Measurements from ENCODE around the gene OAS1.
A peak's percentile ranks its signal among the peaks of the same experiment; 100 is the strongest.
"Not testable (repeated sequence)": the region's sequence is repeated elsewhere in the genome, so short reads cannot be mapped to it uniquely, and the experiment has no call there.

Gene OAS1

DNA sequence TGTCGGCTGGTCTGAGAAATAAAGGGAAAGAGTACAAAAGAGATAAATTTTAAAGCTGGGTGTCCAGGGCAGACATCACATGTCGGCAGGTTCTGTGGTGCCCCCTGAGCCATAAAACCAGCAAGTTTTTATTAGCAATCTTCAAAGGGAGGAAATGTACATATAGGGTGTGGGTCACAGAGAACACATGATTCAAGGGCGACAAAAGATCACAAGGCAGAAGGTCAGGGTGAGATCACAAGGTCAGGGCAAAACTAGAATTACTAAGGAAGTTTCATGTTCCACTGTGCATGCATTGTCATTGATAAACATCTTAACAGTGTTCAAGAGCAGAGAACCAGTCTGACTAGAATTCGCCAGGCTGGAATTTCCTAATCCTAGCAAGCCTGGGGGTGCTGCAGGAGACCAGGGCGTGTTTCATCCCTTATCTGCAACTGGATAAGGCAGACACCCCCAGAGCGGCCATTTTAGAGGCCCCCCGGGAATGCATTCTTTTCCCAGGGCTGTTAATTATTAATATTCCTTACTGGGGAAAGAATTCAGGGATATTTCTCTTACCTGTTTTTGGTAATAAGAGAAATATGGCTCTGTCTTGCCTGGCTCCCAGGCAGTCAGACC, 19.8 kb downstream of the OAS1 start:
- not testable (repeated sequence) for H3K4me3 ChIP-seq (ENCODE audit: low read depth in 1 of 2, low read length in 2 of 2); H3K9ac ChIP-seq (ENCODE audit: low read length); H3K4me1 ChIP-seq (ENCODE audit: insufficient read depth, low read length); H3K9me3 ChIP-seq (ENCODE audit: low read length); H3K27me3 ChIP-seq (ENCODE audit: control insufficient read depth in 1 of 2, insufficient read depth in 2 of 2, low read length in 2 of 2); H3K36me3 ChIP-seq (ENCODE audit: insufficient read depth, low read length); H3K27ac ChIP-seq (ENCODE audit: low read depth, low read length)

DNA sequence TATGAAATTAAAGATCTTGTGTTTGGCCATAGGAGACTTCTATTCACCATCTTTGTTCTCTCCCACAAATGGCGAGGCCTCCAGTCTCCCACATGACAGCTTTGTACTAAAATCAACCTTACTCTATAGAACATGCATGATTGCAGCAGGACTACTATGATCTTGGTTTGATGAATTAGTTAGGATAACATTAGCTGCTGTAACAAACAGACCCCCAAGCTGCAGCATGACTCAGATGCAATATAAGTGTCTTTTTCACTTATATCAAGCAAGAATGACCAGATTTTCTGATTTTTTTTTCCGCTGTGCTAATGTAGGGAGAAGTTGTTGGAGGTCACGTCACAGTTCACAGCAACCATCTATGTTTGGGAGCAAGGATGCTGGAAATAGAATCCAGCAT, 20.7 kb downstream of the OAS1 start:
- Histone ChIP-seq H3K4me3 (ENCODE audit: low read depth in 1 of 2, low read length in 2 of 2) (no peak overlapping the region), H3K4me1 (ENCODE audit: insufficient read depth, low read length) (no peaks in the 10 kb centered on the region), H3K36me3 (ENCODE audit: insufficient read depth, low read length) (no peaks in the 10 kb centered on the region), H3K9me3 (ENCODE audit: low read length) (no peaks in the 10 kb centered on the region), H3K27ac (ENCODE audit: low read depth, low read length) (no peak overlapping the region), H3K27me3 (ENCODE audit: control insufficient read depth in 1 of 2, insufficient read depth in 2 of 2, low read length in 2 of 2) (no peaks in the 10 kb centered on the region), H3K9ac (ENCODE audit: low read length) (no peak overlapping the region)

DNA sequence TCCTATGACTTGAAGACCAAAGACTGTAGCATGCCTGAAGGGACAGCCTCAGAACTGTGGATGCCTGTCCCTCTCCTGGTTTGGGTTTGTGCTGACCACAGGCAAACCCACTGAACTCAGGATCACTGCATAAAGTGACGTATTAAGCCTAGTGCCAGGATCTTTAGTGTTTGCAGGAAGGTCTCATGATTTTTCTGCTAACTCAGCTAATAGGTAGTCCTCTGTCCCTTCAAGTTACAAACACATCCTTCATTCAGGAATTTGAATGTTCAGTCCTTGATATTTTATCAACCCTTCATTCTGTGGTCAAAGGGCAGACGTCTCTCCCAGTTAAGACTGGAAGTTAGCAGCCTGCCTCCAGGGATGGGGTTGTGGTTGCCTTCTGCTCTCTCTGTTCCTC, 21.2 kb downstream of the OAS1 start:
- H3K4me3 ChIP-seq (ENCODE audit: low read depth in 1 of 2, low read length in 2 of 2), result no peak overlapping the region
- no peaks in the 10 kb centered on the region for H3K9me3 ChIP-seq (ENCODE audit: low read length)
- no peak overlapping the region for H3K9ac ChIP-seq (ENCODE audit: low read length)
- no peaks in the 10 kb centered on the region for H3K4me1 ChIP-seq (ENCODE audit: insufficient read depth, low read length)
- H3K27me3 ChIP-seq (ENCODE audit: control insufficient read depth in 1 of 2, insufficient read depth in 2 of 2, low read length in 2 of 2), result no peaks in the 10 kb centered on the region
- H3K27ac ChIP-seq (ENCODE audit: low read depth, low read length), result no peak overlapping the region
- no peaks in the 10 kb centered on the region for H3K36me3 ChIP-seq (ENCODE audit: insufficient read depth, low read length)

DNA sequence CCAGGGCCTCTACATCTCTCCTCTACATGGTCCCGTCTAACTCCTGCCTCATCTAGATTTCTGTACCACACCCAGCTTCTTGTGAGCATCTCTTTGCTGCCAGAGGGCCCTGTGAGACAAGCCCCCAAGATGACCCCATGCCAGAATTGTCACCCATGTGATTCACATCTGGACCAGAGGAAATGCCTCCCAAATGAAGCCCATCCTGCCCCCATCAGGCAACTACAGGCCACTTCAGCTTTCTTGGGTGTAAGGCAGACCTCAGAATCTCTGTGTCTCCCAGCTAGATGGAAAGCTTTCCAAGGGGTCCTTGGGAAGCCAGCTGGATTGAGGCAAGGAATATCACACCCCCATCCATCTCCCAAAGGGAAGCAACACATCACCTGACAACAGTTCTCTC, 22.2 kb downstream of the OAS1 start:
- no peaks in the 10 kb centered on the region for H3K27me3 ChIP-seq (ENCODE audit: control insufficient read depth in 1 of 2, insufficient read depth in 2 of 2, low read length in 2 of 2)
- H3K9me3 ChIP-seq (ENCODE audit: low read length), result no peaks in the 10 kb centered on the region
- no peak overlapping the region for H3K4me3 ChIP-seq (ENCODE audit: low read depth in 1 of 2, low read length in 2 of 2)
- H3K27ac ChIP-seq (ENCODE audit: low read depth, low read length), result no peak overlapping the region
- H3K36me3 ChIP-seq (ENCODE audit: insufficient read depth, low read length), result no peaks in the 10 kb centered on the region
- H3K4me1 ChIP-seq (ENCODE audit: insufficient read depth, low read length), result no peaks in the 10 kb centered on the region
- H3K9ac ChIP-seq (ENCODE audit: low read length), result no peak overlapping the region

DNA sequence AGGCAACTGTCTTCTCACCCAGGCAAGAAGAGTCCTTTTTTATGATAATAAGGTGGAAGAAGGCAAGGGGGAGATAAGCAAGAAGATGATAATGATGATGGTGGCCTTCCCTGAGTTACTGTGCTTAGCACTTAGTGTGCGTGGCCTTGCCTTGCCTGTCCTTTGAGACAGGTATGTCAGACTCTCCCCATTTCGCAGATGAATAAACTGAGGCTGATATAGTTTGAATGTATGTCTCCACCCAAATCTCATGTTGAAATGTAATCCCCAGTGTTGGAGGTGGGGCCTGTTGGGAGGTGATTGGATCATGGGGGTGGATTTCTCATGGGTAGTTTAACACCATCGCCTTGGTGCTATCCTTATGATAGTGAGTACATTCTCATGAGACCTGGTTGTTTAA, 23.0 kb downstream of the OAS1 start:
- Histone ChIP-seq H3K27ac (ENCODE audit: low read depth, low read length) (no peak overlapping the region), H3K4me3 (ENCODE audit: low read depth in 1 of 2, low read length in 2 of 2) (no peak overlapping the region), H3K4me1 (ENCODE audit: insufficient read depth, low read length) (no peaks in the 10 kb centered on the region), H3K27me3 (ENCODE audit: control insufficient read depth in 1 of 2, insufficient read depth in 2 of 2, low read length in 2 of 2) (no peaks in the 10 kb centered on the region), H3K9ac (ENCODE audit: low read length) (no peak overlapping the region), H3K36me3 (ENCODE audit: insufficient read depth, low read length) (no peaks in the 10 kb centered on the region), H3K9me3 (ENCODE audit: low read length) (no peaks in the 10 kb centered on the region)

DNA sequence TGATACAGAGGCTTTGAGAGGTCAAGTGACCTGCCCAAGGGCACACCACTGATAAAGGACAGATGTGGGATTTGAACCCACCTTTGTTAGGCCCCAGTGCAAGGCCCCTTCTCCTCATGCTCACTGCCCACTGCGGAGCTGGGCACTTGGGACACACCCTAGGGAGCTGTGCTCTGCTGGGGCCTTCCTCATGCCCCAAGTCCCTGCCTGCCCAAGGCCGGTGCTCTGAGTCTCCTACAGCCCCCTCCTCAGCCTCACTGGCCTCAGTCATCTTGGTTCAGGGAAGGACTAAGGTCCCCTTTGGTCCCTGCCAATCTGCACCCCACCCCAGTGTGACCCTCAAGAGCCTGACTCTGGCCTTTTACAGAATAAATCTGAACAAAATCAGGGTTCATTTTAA, 23.6 kb downstream of the OAS1 start:
- H3K9ac ChIP-seq (ENCODE audit: low read length), result no peak overlapping the region

DNA sequence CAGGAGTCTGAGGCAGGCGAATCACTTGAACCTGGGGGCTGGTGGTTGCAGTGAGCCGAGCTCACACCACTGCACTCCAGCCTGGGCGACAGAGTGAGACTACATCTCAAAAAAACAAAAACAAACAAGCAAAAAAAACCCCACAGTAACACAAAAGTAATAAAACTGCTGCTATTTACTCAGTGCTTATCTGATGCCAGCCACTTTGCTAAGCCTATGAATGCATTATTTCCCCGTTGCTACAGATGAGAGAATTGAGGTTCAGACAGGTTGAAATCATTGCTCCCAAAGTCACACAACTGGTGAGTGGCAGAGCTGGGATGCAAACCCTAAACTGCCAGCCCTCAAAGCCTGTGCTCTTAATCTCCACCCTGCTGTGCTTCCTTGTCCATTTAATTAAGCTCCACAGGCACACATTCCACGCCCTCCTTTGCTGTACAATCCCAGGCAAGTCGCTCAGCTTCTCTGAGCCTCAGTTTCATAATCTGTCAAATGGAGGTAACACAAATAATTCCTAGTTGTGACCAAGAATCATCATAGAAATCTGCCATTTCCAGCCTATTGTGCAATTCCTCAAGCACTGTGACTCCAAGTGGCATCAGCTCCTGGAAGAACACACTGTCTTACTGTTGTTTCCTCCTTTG, 25.8 kb downstream of the OAS1 start:
- H3K27me3 ChIP-seq (ENCODE audit: control insufficient read depth in 1 of 2, insufficient read depth in 2 of 2, low read length in 2 of 2), result no peaks in the 10 kb centered on the region
- H3K27ac ChIP-seq (ENCODE audit: low read depth, low read length), result no peak overlapping the region
- H3K36me3 ChIP-seq (ENCODE audit: insufficient read depth, low read length), result no peaks in the 10 kb centered on the region
- H3K9ac ChIP-seq (ENCODE audit: low read length), result no peak overlapping the region
- no peak overlapping the region for H3K4me3 ChIP-seq (ENCODE audit: low read depth in 1 of 2, low read length in 2 of 2)
- no peaks in the 10 kb centered on the region for H3K9me3 ChIP-seq (ENCODE audit: low read length)
- H3K4me1 ChIP-seq (ENCODE audit: insufficient read depth, low read length), result no peaks in the 10 kb centered on the region

More for the DNA sequence above, 23.6 kb downstream of the OAS1 start:
- Histone ChIP-seq H3K27ac (ENCODE audit: low read depth, low read length) (no peak overlapping the region), H3K36me3 (ENCODE audit: insufficient read depth, low read length) (no peaks in the 10 kb centered on the region), H3K27me3 (ENCODE audit: control insufficient read depth in 1 of 2, insufficient read depth in 2 of 2, low read length in 2 of 2) (no peaks in the 10 kb centered on the region), H3K9me3 (ENCODE audit: low read length) (no peaks in the 10 kb centered on the region), H3K4me3 (ENCODE audit: low read depth in 1 of 2, low read length in 2 of 2) (no peak overlapping the region), H3K4me1 (ENCODE audit: insufficient read depth, low read length) (no peaks in the 10 kb centered on the region)

DNA sequence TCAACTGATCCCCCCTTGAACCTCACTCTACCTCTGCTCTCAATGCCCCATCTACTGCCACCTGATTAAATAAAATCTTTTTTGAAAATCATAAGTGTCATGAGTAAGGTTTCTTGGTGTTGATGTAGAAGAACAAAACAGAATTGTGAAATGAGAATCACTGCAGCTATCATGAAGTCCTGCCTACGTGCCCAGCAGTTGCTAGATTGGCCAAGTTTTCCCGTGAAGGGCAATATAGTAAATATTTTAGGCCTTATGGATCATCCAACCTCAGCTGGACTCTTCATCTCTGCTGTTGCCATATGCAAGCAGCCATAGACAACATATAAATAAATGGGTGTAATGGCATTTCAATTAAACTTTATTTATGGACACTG, 26.4 kb downstream of the OAS1 start:
- Histone ChIP-seq H3K27ac (ENCODE audit: low read depth, low read length) (no peak overlapping the region), H3K36me3 (ENCODE audit: insufficient read depth, low read length) (no peaks in the 10 kb centered on the region), H3K4me3 (ENCODE audit: low read depth in 1 of 2, low read length in 2 of 2) (no peak overlapping the region)

DNA sequence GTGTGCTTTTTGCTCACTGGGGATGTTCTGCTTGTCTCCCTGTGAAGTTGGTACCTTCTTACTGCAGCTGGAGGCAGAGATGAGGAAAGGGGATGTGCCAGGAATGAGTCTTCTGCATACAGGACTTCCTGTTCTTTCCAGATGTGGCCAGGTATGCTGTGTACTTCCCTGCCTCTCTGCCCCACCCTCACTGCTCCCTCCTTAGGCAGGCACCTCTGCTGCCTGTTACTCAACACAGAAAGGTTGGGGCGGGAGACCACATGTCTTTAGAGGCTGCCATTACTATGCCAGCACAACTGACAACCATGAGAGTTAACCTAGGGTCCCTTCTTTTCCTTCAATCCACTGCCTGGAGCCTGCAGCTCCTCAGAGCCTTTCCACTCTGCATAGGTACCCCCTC, 29.5 kb downstream of the OAS1 start:
- no peaks in the 10 kb centered on the region for H3K36me3 ChIP-seq (ENCODE audit: insufficient read depth, low read length)
- peaks cover 16% of the 10 kb centered on the region for H3K4me1 ChIP-seq (ENCODE audit: insufficient read depth, low read length)
- H3K9me3 ChIP-seq (ENCODE audit: low read length), result no peaks in the 10 kb centered on the region
- H3K27me3 ChIP-seq (ENCODE audit: control insufficient read depth in 1 of 2, insufficient read depth in 2 of 2, low read length in 2 of 2), result no peaks in the 10 kb centered on the region
- no peak overlapping the region for H3K4me3 ChIP-seq (ENCODE audit: low read depth in 1 of 2, low read length in 2 of 2)
- H3K9ac ChIP-seq (ENCODE audit: low read length), result no peak overlapping the region
- no peak overlapping the region for H3K27ac ChIP-seq (ENCODE audit: low read depth, low read length)

More for the DNA sequence above, 26.4 kb downstream of the OAS1 start:
- Histone ChIP-seq H3K9ac (ENCODE audit: low read length) (no peak overlapping the region), H3K27me3 (ENCODE audit: control insufficient read depth in 1 of 2, insufficient read depth in 2 of 2, low read length in 2 of 2) (no peaks in the 10 kb centered on the region), H3K4me1 (ENCODE audit: insufficient read depth, low read length) (no peaks in the 10 kb centered on the region), H3K9me3 (ENCODE audit: low read length) (no peaks in the 10 kb centered on the region)

DNA sequence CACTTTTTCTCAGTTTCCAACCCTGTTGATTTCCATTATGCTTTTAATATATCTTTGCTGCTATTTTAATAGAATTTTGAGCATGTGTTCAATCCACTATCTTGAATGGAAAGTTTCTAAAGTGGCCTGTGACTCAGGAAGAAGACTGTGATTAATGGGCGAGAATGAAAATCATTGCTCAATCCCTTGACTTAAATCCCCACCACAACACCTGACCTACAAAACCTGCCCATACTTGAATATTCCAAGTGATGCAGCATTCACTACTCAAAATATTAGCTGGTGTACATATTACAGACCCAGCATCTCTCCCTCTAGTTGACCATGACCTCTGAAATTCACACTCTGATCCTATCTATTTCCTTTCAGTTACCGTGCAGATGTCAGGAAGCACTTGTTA, 30.2 kb downstream of the OAS1 start:
- Histone ChIP-seq H3K36me3 (ENCODE audit: insufficient read depth, low read length) (no peaks in the 10 kb centered on the region), H3K27me3 (ENCODE audit: control insufficient read depth in 1 of 2, insufficient read depth in 2 of 2, low read length in 2 of 2) (no peaks in the 10 kb centered on the region), H3K4me3 (ENCODE audit: low read depth in 1 of 2, low read length in 2 of 2) (no peak overlapping the region), H3K9me3 (ENCODE audit: low read length) (no peaks in the 10 kb centered on the region), H3K27ac (ENCODE audit: low read depth, low read length) (no peak overlapping the region), H3K9ac (ENCODE audit: low read length) (no peak overlapping the region), H3K4me1 (ENCODE audit: insufficient read depth, low read length) (peaks cover 16% of the 10 kb centered on the region)

DNA sequence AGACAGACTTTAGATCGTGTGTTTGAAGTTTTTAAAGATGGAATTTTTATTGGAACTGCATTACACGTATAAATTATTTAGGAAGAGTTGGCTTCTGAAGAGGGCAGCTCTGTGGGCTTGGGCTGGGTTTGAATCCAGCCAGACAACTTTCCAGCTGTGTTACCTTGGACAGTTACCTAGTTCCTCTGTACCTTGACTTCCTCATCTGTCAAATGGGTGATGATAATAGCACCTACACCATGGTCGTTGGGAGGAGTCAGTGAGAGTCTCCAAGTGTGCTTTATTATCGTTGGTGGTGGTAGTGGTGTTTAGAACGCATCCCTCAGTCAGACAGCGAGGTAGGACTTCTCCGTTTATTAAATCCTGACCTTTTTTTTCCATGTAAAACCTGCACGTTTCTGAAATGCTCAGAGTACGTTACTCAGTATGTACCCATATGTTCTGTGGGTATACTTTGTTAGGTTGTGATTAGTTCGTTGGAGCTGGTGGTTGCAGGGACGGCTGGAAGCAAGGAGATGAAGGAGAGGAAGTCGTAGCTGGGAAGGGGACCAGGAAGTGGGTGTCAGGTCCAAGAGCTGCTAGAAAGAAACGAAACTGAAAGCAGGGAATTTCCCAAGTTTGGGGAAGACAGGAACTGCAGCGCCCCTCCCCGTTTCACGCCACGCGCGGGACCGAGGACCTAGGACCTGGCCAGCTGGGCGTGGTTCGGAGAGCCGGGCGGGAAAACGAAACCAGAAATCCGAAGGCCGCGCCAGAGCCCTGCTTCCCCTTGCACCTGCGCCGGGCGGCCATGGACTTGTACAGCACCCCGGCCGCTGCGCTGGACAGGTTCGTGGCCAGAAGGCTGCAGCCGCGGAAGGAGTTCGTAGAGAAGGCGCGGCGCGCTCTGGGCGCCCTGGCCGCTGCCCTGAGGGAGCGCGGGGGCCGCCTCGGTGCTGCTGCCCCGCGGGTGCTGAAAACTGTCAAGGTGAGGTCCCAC, 31.3 kb downstream of the OAS1 start, which contains the start of gene OAS3:
OAS3 (plus strand) TSS at position 734 of the 979 bp plus-strand sequence; CDS start at position 791, 57 bp downstream.
- no peaks in the 10 kb centered on the region for H3K27me3 ChIP-seq (ENCODE audit: control insufficient read depth in 1 of 2, insufficient read depth in 2 of 2, low read length in 2 of 2)
- no peaks in the 10 kb centered on the region for H3K9me3 ChIP-seq (ENCODE audit: low read length)
- H3K4me1 ChIP-seq (ENCODE audit: insufficient read depth, low read length), result peaks cover 16% of the 10 kb centered on the region
- H3K27ac ChIP-seq (ENCODE audit: low read depth, low read length), result peak within 1 kb of the TSS; percentile 39
- peak within 1 kb of the TSS; percentile 56 for H3K9ac ChIP-seq (ENCODE audit: low read length)
- H3K4me3 ChIP-seq (ENCODE audit: low read depth in 1 of 2, low read length in 2 of 2), result peak within 1 kb of the TSS; percentile 38 to 73
- no peaks in the 10 kb centered on the region for H3K36me3 ChIP-seq (ENCODE audit: insufficient read depth, low read length)

All from muscle layer of colon (tissue), 2 donors.